GM12878 (cell line): ENCODE data around the gene KCTD8. TPM values are rescaled to one million over a fixed set of nuclear protein-coding genes. Genes with fewer than 3 reads are reported as not detected.

Source experiments
- ATAC-seq: fragments of 200-7000 bp; cut with Tn5 transposase; 3 replicates; pipeline ENCODE4 v1.9.1; 2020; ENCODE audit warnings: mild to moderate bottlenecking, moderate library complexity
- BruUV-seq: library from RNA; stranded (reverse); fragments of 400-500 nt; replicated peaks from 2 replicates; lab custom pipeline; 2021; lab: Mats Ljungman, UMichigan
- CTCF ChIA-PET: fragments of 300-600 bp; sonication (Branson Sonifier 250); formaldehyde crosslinking; extraction: SDS; loops from one replicate; lab custom pipeline; 2021; ENCODE audit warnings: inconsistent platforms; lab: Yijun Ruan, JAX
- POLR2A ChIA-PET: fragments of 350-600 bp; formaldehyde crosslinking; extraction: SDS; loops from one replicate; lab custom pipeline; 2021; ENCODE audit warnings: inconsistent platforms; lab: Charles Lee
- RAD21 ChIA-PET: fragments of 300-600 bp; sonication (Branson Sonifier 250); formaldehyde crosslinking; loops from one replicate; lab custom pipeline; 2023; ENCODE audit warnings: antibody characterized with exemption; ENCODE audit not compliant: unreplicated experiment; lab: Charles Lee
- SMC1A ChIA-PET: fragments of 300-600 bp; sonication (Branson Sonifier 250); formaldehyde crosslinking; loops from one replicate; lab custom pipeline; 2023; ENCODE audit not compliant: unreplicated experiment, uncharacterized antibody; lab: Charles Lee
- DNase-seq: peaks from one replicate; pipeline ENCODE4 v3.0.0-alpha.2; 2011; ENCODE audit warnings: low read depth, low spot score
- FAIRE-seq: peaks from 3 replicates; lab custom pipeline; 2011; peaks lifted over from hg19 to GRCh38; lab: Jason Lieb, UNC
- H2AFZ ChIP-seq: 2 replicates; pipeline ENCODE4 v1.6.0; 2011; ENCODE audit warnings: low read depth, low read length, control low read depth; ENCODE audit not compliant: control insufficient read depth
- H3K27ac ChIP-seq: 2 replicates; pipeline ENCODE4 v1.5.1; 2011; ENCODE audit warnings: control low read depth; ENCODE audit not compliant: control insufficient read depth, insufficient read depth
- H3K27me3 ChIP-seq, 2 experiments: replicated peaks in 1 of 2; 2 replicates each; pipeline versions ENCODE4 v1.6.0 to v1.6.1; 2011; ENCODE audit warnings: low read length in 1 of 2; ENCODE audit not compliant: control insufficient read depth in 2 of 2, insufficient read depth in 2 of 2
- H3K36me3 ChIP-seq, 2 experiments: 2 replicates each; pipeline ENCODE4 v1.5.1; 2011; ENCODE audit warnings: low read length in 1 of 2; ENCODE audit not compliant: control insufficient read depth in 2 of 2, insufficient read depth in 2 of 2
- H3K4me1 ChIP-seq: 2 replicates; pipeline ENCODE4 v1.6.1; 2011; ENCODE audit warnings: mild to moderate bottlenecking, low read length, moderate library complexity, mixed read lengths; ENCODE audit not compliant: control insufficient read depth, insufficient read depth
- H3K4me2 ChIP-seq: 2 replicates; pipeline ENCODE4 v1.6.0; 2011; ENCODE audit warnings: control low read depth; ENCODE audit not compliant: control insufficient read depth, insufficient read depth
- H3K4me3 ChIP-seq: fragments of 200-600 bp; sonication (generic); 2 replicates; pipeline ENCODE4 v1.5.1; 2016
- H3K79me2 ChIP-seq: 2 replicates; pipeline ENCODE4 v1.6.0; 2011; ENCODE audit warnings: low read length; ENCODE audit not compliant: control insufficient read depth, insufficient read depth
- H3K9ac ChIP-seq: 2 replicates; pipeline ENCODE4 v1.8.0; 2011; ENCODE audit warnings: low read length, control low read depth, mixed read lengths; ENCODE audit not compliant: control insufficient read depth, insufficient read depth
- H3K9me3 ChIP-seq: replicated peaks from 3 replicates; pipeline ENCODE4 v1.5.1; 2011; ENCODE audit warnings: mild to moderate bottlenecking, low read length; ENCODE audit not compliant: control insufficient read depth, insufficient read depth
- H4K20me1 ChIP-seq: 2 replicates; pipeline ENCODE4 v1.6.0; 2011; ENCODE audit not compliant: control insufficient read depth, insufficient read depth
- CBFB ChIP-seq: IDR thresholded peaks from 2 replicates; pipeline ENCODE4 v1.6.1; 2016; ENCODE audit warnings: antibody characterized with exemption, low read depth
- EGR1 ChIP-seq, 2 experiments: IDR thresholded peaks; 1 replicate in 1 of 2; 2 replicates in 1 of 2; pipeline ENCODE4 v1.6.1; 2011 to 2012; ENCODE audit warnings: low read depth in 2 of 2, low read length in 2 of 2, borderline replicate concordance in 1 of 2, mild to moderate bottlenecking in 1 of 2, moderate library complexity in 1 of 2
- SIX5 ChIP-seq: IDR thresholded peaks from 2 replicates; pipeline ENCODE4 v1.6.1; 2011; ENCODE audit warnings: mild to moderate bottlenecking, low read depth, low read length, moderate library complexity; ENCODE audit not compliant: severe bottlenecking
- SMAD5 ChIP-seq: IDR thresholded peaks from 2 replicates; pipeline ENCODE4 v1.6.1; 2016; ENCODE audit warnings: antibody characterized with exemption, low read depth
- TCF7 ChIP-seq: IDR thresholded peaks from 2 replicates; pipeline ENCODE4 v1.6.1; 2014; ENCODE audit warnings: antibody characterized with exemption, borderline replicate concordance
- WRNIP1 ChIP-seq: IDR thresholded peaks from 2 replicates; pipeline ENCODE4 v1.6.1; 2011; ENCODE audit warnings: low read depth, low read length, improper control_type of control experiment, borderline replicate concordance
- ZNF274 ChIP-seq: IDR thresholded peaks from one replicate; pipeline ENCODE4 v1.8.0; 2011; ENCODE audit not compliant: insufficient read length, insufficient read depth
- WGBS: methylation state at CpG from one replicate; pipeline ENCODE4 v1.1.6; 2016; ENCODE audit warnings: low lambda C conversion rate; ENCODE audit not compliant: insufficient replicate concordance, insufficient coverage; ENCODE audit errors: missing lambda C conversion rate; 5-methylcytosine and 5-hydroxymethylcytosine counted together
- in situ Hi-C: fragments of 300-500 bp; cut with MboI; formaldehyde crosslinking; loops from 9 replicates; pipeline ENCODE4 v1.14.3; 2018; ENCODE audit warnings: mixed read lengths
- intact Hi-C: fragments of 100-400 bp; cut with micrococcal nuclease; formaldehyde crosslinking; loops from one replicate; pipeline ENCODE4 v1.14.2; 2022; ENCODE audit not compliant: unreplicated experiment
- polyA plus RNA-seq, 11 experiments: library from polyadenylated mRNA; depleted of rRNA in 4 of 11; unstranded in 6 of 11; stranded (reverse) in 5 of 11; fragments of >200 nt; fragmentation: Nextera tagmentation in 4 of 11; fragmentation: Illumina TruSeq in 1 of 11; extraction: Ambion mirVana in 4 of 11; extraction: Trizol in 1 of 11; gene quantifications; 1 replicate in 1 of 11; 2 replicates in 10 of 11; pipeline versions ENCODE4 v1.2.1 to v1.2.3, GENCODE V29; 2011 to 2016; ENCODE audit warnings: inconsistent platforms in 2 of 11, missing spikeins in 2 of 11, low read depth in 1 of 11
- total RNA-seq, 4 experiments: library from RNA; depleted of rRNA in 3 of 4; stranded (reverse); fragments of >200 nt in 3 of 4; fragmentation: Illumina TruSeq in 1 of 4; extraction: Trizol in 1 of 4; gene quantifications; 2 replicates each; pipeline versions ENCODE4 v1.2.1 to v1.2.3, GENCODE V29; 2013 to 2021
- TF ChIP-seq, protein P1 (sequence below): IDR thresholded peaks from 2 replicates; pipeline ENCODE4 v1.6.1; 2012; ENCODE audit warnings: low read depth, low read length, improper control_type of control experiment
- TF ChIP-seq, protein P2 (sequence below): fragments of 450-650 bp; IDR thresholded peaks from 2 replicates; pipeline ENCODE4 v1.6.1; 2017; ENCODE audit warnings: mild to moderate bottlenecking, moderate library complexity
- TF ChIP-seq, protein P3 (sequence below): fragments of 450-650 bp; IDR thresholded peaks from 2 replicates; pipeline ENCODE4 v1.6.1; 2017; ENCODE audit warnings: borderline replicate concordance
- TF ChIP-seq, protein P4 (sequence below), 3 experiments: IDR thresholded peaks in 2 of 3; conservative IDR thresholded peaks in 1 of 3; 2 replicates each; pipeline ENCODE4 v1.5.1; 2011; ENCODE audit warnings: low read depth in 3 of 3, low read length in 3 of 3, mild to moderate bottlenecking in 3 of 3, control low read depth in 2 of 3, moderate library complexity in 2 of 3, inconsistent platforms in 1 of 3, mixed read lengths in 1 of 3; ENCODE audit not compliant: control insufficient read depth in 2 of 3, insufficient read depth in 1 of 3; ENCODE audit errors: extremely low read depth in 1 of 3
- TF ChIP-seq, protein P5 (sequence below): fragments of 450-650 bp; IDR thresholded peaks from 2 replicates; pipeline ENCODE4 v1.6.1; 2016; ENCODE audit warnings: mild to moderate bottlenecking

The KCTD8 gene
- total and polyA plus RNA-seq, 10 of the 15 experiments (the other 5 are each of a cell fraction or from before 2014, with no cell fraction given), result 0.06 TPM; not detected in 9

DNA sequence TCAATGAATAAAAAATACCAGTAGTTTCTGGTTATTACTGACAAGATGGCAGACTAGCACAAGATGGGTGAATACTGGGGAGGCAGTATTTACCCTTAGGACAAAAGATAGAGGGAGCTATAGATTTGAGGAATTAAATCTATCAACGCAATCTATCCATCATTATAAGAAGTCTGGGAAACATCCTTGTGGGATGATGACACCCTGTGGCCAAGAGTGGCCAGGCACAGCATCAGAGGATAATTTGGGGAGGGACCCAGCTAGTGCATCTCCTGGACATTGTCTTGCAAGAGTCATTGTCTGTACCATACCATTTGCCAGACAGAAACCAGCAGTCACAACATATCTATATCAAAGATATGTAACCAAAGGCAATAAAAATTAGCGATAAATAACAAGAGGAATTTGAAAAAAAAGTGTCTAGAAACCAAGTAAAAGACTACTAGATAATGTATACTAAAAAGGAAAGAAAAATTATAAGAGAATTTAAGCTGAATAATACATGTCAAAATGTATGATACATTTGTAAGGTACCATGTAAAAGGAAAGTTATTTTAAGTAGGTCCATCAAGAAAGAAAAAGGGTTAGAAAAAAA lies 22.9 kb downstream of the KCTD8 start:
- 0% methylated on average over 2 of the region's 2 CpGs for WGBS
- Histone ChIP-seq H3K9ac (no peak overlapping the region), H3K9me3 (no peaks in the 10 kb centered on the region), H3K27ac (no peak overlapping the region), H3K27me3 (no peaks in the 10 kb centered on the region), H3K4me3 (no peak overlapping the region), H2AFZ (no peak overlapping the region), H3K79me2 (no peaks in the 10 kb centered on the region), H4K20me1 (no peaks in the 10 kb centered on the region), H3K4me1 (no peaks in the 10 kb centered on the region), H3K36me3 (no peaks in the 10 kb centered on the region), H3K4me2 (no peak overlapping the region)
- ChIA-PET RAD21 (no interaction called here), POLR2A (no interaction called here), CTCF (no interaction called here), SMC1A (interaction anchor here (0.7 kb wide), 1 partner anchor 19 kb away, joined by 3 read pairs; no protein-coding TSS in a partner anchor)
- intact Hi-C loops, result no loop called here
- ATAC-seq, result no peak
- no peak for DNase-seq
- in situ Hi-C loops, result no loop called here
- BruUV-seq, result no TSS peak
- FAIRE-seq, result no peak
- TF ChIP-seq SMAD5 (no peak), CBFB (no peak), SIX5 (no peak), EGR1 (IDR thresholded peaks at IDR 0.05; ENCODE audit: borderline replicate concordance in 1 of 2, low read depth in 2 of 2, low read length in 2 of 2) (no peak), TCF7 (no peak), ZNF274 (no peak), WRNIP1 (no peak)
- TF ChIP-seq, protein P1, sequence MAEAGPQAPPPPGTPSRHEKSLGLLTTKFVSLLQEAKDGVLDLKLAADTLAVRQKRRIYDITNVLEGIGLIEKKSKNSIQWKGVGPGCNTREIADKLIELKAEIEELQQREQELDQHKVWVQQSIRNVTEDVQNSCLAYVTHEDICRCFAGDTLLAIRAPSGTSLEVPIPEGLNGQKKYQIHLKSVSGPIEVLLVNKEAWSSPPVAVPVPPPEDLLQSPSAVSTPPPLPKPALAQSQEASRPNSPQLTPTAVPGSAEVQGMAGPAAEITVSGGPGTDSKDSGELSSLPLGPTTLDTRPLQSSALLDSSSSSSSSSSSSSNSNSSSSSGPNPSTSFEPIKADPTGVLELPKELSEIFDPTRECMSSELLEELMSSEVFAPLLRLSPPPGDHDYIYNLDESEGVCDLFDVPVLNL, result no peak
- TF ChIP-seq, protein P2, sequence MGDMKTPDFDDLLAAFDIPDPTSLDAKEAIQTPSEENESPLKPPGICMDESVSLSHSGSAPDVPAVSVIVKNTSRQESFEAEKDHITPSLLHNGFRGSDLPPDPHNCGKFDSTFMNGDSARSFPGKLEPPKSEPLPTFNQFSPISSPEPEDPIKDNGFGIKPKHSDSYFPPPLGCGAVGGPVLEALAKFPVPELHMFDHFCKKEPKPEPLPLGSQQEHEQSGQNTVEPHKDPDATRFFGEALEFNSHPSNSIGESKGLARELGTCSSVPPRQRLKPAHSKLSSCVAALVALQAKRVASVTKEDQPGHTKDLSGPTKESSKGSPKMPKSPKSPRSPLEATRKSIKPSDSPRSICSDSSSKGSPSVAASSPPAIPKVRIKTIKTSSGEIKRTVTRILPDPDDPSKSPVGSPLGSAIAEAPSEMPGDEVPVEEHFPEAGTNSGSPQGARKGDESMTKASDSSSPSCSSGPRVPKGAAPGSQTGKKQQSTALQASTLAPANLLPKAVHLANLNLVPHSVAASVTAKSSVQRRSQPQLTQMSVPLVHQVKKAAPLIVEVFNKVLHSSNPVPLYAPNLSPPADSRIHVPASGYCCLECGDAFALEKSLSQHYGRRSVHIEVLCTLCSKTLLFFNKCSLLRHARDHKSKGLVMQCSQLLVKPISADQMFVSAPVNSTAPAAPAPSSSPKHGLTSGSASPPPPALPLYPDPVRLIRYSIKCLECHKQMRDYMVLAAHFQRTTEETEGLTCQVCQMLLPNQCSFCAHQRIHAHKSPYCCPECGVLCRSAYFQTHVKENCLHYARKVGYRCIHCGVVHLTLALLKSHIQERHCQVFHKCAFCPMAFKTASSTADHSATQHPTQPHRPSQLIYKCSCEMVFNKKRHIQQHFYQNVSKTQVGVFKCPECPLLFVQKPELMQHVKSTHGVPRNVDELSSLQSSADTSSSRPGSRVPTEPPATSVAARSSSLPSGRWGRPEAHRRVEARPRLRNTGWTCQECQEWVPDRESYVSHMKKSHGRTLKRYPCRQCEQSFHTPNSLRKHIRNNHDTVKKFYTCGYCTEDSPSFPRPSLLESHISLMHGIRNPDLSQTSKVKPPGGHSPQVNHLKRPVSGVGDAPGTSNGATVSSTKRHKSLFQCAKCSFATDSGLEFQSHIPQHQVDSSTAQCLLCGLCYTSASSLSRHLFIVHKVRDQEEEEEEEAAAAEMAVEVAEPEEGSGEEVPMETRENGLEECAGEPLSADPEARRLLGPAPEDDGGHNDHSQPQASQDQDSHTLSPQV, result no peak
- TF ChIP-seq, protein P3, sequence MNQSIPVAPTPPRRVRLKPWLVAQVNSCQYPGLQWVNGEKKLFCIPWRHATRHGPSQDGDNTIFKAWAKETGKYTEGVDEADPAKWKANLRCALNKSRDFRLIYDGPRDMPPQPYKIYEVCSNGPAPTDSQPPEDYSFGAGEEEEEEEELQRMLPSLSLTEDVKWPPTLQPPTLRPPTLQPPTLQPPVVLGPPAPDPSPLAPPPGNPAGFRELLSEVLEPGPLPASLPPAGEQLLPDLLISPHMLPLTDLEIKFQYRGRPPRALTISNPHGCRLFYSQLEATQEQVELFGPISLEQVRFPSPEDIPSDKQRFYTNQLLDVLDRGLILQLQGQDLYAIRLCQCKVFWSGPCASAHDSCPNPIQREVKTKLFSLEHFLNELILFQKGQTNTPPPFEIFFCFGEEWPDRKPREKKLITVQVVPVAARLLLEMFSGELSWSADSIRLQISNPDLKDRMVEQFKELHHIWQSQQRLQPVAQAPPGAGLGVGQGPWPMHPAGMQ, result no peak
- TF ChIP-seq, protein P4, sequence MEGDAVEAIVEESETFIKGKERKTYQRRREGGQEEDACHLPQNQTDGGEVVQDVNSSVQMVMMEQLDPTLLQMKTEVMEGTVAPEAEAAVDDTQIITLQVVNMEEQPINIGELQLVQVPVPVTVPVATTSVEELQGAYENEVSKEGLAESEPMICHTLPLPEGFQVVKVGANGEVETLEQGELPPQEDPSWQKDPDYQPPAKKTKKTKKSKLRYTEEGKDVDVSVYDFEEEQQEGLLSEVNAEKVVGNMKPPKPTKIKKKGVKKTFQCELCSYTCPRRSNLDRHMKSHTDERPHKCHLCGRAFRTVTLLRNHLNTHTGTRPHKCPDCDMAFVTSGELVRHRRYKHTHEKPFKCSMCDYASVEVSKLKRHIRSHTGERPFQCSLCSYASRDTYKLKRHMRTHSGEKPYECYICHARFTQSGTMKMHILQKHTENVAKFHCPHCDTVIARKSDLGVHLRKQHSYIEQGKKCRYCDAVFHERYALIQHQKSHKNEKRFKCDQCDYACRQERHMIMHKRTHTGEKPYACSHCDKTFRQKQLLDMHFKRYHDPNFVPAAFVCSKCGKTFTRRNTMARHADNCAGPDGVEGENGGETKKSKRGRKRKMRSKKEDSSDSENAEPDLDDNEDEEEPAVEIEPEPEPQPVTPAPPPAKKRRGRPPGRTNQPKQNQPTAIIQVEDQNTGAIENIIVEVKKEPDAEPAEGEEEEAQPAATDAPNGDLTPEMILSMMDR (IDR thresholded peaks at IDR 0.05 in 2 of 3, conservative IDR thresholded peaks at IDR 0.05 in 1 of 3; ENCODE audit: control insufficient read depth in 2 of 3, extremely low read depth in 1 of 3, insufficient read depth in 1 of 3, low read depth in 3 of 3, low read length in 3 of 3), result peak in 2 of 3 experiments; percentile 19 to 21; a peak in 2 of 6 replicates
- TF ChIP-seq, protein P5, sequence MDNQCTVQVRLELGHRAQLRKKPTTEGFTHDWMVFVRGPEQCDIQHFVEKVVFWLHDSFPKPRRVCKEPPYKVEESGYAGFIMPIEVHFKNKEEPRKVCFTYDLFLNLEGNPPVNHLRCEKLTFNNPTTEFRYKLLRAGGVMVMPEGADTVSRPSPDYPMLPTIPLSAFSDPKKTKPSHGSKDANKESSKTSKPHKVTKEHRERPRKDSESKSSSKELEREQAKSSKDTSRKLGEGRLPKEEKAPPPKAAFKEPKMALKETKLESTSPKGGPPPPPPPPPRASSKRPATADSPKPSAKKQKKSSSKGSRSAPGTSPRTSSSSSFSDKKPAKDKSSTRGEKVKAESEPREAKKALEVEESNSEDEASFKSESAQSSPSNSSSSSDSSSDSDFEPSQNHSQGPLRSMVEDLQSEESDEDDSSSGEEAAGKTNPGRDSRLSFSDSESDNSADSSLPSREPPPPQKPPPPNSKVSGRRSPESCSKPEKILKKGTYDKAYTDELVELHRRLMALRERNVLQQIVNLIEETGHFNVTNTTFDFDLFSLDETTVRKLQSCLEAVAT, result no peak
